GM20431 (cell line): ENCODE data around the gene ALK.

ENCODE experiments used
- in situ Hi-C: fragments of 300-500 bp; cut with MseI, MboI; formaldehyde crosslinking; loops from one replicate; pipeline ENCODE4 v1.15.0; 2020; ENCODE audit warnings: low sequenced_read_pairs; ENCODE audit not compliant: unreplicated experiment

Gene ALK

GRCh38 chr2:29233428-29233827 lies 688.0 kb downstream of the ALK start:
- in situ Hi-C loops: no loop called here

DNA sequence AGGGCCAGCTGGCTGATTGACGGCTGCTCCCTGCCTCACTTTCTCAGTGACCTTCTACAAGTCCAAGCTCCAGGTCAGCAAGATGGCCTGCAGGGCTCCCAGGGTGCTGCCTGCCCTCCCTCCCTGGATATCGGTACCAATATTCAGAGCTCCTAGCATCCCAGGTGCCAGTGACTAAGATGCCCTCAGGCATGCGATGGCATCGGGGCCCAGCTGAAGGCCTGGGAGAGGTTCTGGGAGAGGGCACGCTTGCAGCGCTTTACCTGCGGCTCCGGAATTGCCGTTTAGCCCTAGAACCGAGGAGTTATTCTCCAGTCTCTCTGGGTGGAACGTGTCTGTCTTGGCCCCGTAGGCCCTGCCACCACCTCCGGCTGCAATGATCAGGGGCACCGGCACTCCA lies 689.3 kb downstream of the ALK start:
- in situ Hi-C loops: no loop called here

DNA sequence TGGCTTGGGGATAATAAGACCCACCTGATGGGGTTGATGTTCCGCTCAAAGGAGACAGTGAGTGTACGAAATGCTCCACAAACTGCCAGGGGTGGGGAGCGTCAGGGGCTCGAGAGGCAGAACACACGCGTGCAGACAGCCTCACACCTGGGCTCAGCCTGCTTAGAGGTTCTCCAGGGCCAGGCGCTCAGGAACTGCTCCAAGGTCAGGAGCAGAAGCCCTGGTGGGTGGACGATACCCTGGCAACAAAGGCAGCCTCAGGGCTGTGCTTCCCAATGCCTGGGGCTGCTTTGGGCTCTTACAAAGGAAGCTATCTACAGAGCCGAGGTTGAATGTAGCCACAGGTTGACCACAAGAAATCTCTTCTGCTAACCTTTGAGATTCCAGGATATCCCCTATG lies 691.7 kb downstream of the ALK start:
- in situ Hi-C loops: no loop called here

DNA sequence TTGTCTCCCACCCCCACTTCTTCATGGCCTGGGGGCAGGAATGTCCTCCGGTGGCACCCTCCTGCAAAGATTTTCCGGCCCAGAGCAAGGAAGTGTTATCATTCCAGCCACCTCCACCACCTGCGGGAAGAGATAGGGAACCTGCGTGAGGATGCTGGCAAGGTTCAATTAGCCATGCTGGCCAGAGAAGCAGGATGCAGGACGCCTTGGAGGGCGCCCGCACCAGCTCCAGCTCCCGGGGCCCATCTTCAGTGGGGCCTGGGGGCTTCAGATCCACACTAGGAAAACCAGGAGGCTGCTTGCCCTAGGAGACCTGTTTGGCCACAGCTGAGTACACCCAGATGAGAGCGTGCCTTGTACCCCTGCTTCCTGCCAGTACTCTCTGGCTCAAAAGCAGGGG lies 692.4 kb downstream of the ALK start:
- in situ Hi-C loops: no loop called here

DNA sequence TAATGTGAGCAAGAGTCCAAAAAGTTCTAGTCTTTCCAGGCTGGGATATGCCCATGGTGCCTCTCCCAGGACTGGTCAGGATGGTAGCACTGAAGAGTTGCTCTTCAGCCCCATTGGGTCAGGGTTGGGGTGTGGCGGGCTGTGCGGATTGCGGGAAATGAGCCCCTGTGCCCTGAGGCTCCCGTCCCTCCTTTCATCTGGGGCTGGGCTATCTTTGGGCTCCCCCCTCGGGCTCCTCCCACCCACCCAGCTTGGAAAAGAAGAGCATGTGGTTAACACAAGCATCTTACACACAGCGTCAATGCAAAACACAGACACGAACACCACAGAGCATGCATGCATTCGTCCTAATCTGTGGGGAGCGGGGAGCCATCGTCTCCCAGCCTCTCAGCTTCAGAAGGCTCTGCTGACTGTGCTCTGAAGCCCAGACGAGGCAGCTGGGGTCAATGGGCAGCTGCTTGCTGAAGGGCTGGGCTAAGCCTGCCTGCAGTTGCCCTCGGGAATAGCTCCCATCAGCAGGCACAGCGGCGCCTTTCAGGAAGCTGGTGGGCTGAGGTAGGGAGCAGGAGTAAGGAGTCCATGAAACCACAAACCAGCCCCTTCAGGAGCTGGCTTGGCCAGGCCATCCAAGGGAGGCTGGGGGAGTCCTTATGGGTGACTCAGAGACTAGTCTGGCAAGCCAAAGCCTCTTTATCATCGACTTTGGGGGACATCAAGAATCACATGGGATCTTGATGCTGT lies 693.3 kb downstream of the ALK start:
- in situ Hi-C loops: no loop called here

DNA sequence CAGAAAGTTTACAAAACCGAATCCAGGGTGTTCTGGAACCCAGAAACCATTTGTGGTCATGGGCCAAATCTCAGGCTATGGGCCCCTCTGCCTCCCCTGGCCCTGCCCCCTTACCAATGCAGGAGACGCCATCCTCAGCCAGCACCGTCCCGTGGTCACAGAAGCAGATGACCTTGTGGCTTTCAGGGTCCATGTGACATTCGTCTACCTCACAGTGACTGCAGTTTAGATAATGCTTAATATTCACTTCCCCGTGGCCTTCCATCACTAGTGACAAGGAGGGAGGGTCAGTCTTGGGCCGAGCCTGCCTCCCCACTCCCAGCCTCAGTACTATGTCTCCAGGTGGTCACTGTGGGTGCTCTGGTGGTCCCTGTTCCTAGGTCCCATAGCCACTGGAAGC lies 694.6 kb downstream of the ALK start:
- in situ Hi-C loops: no loop called here

GRCh38 chr2:29226375-29226774 lies 695.0 kb downstream of the ALK start:
- in situ Hi-C loops: no loop called here

GRCh38 chr2:29225814-29226213 lies 695.6 kb downstream of the ALK start:
- in situ Hi-C loops: no loop called here

DNA sequence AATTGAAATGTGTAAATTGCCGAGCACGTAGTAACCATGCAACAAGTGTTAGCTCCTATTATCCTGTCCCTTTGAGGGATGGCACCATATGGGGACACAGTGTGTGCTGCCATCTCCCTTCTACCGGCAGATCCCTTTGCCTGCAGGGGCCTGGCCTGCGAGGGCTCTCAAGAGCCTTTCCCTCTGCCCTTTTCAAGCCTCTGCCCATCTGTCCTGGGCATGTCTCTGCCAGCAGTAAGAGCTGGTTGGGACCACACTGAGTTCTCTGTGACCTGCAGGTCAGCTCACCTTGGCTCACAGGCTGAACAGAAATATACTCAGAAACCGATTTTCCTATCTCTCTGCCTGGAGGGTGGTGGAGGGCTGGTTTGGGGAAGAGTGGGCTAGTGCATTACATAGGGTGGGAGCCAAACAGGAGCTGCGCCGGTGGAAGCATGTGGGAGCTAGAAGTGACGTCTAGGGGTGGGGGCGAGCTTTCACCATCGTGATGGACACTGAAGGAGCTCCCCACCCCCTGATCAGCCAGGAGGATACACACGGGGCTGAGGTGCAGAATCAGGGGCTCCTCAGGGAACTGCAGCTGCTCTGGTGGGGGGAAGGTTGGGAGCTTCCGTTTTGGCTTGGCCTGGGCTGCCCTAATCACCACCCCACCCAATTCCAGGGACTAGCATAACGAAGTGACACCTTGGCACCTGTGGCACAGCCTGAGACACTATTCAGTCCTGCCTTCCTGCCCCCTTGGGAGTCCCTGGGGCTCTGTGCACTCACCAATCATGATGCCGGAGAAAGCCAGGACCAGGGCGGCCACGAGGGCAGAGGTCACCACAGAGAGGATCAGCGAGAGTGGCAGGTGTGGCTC lies 696.5 kb downstream of the ALK start:
- in situ Hi-C loops: no loop called here

DNA sequence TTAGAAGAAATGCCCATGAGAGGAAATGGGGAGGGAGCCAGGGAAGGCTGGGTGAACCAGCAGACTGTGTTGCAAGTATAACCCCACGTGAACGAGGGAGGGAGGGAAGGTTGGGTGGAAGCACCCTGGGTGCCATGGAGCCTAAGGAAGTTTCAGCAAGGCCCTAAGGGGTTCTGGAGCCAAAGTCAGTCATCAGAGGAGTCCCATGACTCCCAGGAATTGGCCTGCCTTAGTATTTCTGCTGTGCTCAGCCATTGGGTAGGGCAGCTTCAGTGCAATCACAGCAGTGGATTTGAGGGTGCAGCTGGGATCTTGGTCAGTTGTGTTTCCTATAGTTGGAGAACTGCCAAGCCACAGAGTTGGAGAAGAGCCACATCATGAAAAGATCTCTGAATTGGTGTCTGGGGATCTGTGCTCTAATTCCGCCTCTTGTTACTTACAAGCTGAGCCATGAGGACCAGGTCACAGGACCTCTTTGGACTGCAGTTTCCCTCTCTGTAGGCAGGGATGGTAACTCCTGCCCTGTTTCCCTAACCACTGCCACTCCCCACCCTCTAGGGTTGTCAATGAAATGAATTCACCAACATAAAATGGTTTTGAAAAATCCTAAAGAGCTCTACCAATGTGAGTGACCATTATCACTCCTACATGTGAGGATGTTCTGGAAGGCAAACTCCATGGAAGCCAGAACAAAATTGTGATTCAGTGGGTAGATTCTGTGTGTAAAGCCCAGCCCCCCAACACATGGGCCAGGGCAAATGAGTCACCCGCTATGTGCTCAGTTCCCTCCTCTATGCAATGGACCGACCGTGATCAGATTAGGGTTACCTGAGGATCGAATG lies 697.3 kb downstream of the ALK start:
- in situ Hi-C loops: no loop called here

GRCh38 chr2:29223257-29223656 lies 698.1 kb downstream of the ALK start:
- in situ Hi-C loops: no loop called here

- in situ Hi-C loops: no loop called here
Observed at GRCh38 chr2:29222381-29223179, 698.8 kb downstream of the ALK start.

- in situ Hi-C loops: no loop called here
Observed at GRCh38 chr2:29220506-29221270, 700.7 kb downstream of the ALK start.

- in situ Hi-C loops: no loop called here
Observed at GRCh38 chr2:29219374-29219773, 702.0 kb downstream of the ALK start.

DNA sequence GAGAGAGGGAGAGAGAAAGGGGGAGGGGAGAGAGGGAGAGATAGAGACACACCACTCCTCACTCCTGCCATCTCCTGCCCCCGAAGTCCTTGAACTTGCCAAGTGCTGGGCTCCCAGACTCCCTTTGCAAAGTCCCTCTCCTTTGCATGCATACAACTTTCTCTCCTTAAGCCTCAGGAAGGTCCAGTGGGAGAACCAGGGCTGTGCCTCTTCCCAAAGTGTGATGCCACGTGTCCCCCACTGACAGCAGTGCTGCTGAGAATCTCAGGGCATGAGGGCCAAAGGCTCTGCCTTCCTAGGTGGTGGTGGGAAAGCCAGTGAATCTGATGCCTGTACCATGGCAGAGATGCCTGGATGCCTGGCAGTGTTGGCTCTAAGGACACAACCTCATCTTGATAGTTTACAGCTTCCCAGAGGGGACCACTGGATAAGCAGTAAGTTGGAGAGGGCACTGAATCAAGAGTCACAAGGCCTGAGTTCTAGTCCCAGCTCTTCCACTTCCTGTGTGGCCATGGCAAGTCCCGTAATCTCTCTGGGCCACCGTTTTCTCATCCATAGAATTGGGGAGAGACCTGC lies 702.7 kb downstream of the ALK start:
- in situ Hi-C loops: no loop called here

DNA sequence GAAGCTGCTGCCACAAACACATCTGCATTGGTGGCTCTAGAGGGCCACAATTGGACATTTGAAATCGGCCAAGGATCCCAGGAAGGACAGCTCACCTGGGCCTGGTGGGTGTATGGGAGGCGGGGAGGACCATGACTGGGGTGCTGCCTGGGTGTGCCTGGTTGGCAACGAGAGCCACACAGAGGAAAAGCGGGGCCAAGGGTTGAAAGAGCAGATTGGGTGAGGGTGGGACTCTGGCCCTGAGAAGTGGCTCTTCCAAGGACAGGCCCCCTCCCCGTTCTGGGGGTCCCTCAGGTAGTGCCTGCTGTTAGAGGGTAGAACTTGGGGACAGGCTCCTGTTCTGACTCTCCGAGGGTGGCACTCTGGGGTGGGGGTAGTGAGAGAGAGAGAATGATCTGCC lies 703.3 kb downstream of the ALK start:
- in situ Hi-C loops: no loop called here

- in situ Hi-C loops: no loop called here
Observed at GRCh38 chr2:29216609-29216909, 704.8 kb downstream of the ALK start.

GRCh38 chr2:29215739-29216608 lies 705.4 kb downstream of the ALK start:
- in situ Hi-C loops: no loop called here
